SU-DHL-6 (cell line): Measurements from ENCODE around the gene TM2D3.

Experiments
- EZH2phosphoT487 ChIP-seq: fragments of 200-600 bp; sonication (generic), shearing (Covaris generic); conservative IDR thresholded peaks from 2 replicates; pipeline ENCODE4 v1.6.1; 2018; ENCODE audit warnings: mild to moderate bottlenecking, antibody characterized with exemption, low read length, moderate library complexity, mixed read lengths
- TF ChIP-seq, protein P1 (sequence below): fragments of 200-600 bp; sonication (generic); IDR thresholded peaks from one replicate; pipeline ENCODE4 v1.5.1; 2017; ENCODE audit warnings: antibody characterized with exemption, mild to moderate bottlenecking, low read length, moderate library complexity; ENCODE audit not compliant: insufficient read depth, poor library complexity, severe bottlenecking

DNA sequence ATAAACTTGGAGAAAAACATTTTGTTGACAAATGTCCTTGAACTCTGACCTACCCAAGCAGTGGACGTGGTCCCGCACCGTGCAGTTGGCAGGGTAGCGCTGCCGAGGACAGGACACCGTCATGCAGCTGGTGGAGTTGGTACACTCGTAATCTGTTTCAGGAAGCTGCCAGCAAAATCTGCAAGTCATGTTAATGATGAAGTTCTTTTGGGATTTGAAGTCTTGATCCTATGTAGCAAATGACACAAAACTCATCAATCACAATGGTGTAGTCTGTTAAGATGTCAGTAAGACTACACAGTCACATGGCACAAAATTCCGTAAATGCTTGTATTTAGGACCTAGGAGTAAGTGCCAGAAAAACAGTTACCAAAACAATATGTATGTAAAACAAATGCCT, 5.5 kb downstream of the TM2D3 start:
- TF ChIP-seq, protein P1, sequence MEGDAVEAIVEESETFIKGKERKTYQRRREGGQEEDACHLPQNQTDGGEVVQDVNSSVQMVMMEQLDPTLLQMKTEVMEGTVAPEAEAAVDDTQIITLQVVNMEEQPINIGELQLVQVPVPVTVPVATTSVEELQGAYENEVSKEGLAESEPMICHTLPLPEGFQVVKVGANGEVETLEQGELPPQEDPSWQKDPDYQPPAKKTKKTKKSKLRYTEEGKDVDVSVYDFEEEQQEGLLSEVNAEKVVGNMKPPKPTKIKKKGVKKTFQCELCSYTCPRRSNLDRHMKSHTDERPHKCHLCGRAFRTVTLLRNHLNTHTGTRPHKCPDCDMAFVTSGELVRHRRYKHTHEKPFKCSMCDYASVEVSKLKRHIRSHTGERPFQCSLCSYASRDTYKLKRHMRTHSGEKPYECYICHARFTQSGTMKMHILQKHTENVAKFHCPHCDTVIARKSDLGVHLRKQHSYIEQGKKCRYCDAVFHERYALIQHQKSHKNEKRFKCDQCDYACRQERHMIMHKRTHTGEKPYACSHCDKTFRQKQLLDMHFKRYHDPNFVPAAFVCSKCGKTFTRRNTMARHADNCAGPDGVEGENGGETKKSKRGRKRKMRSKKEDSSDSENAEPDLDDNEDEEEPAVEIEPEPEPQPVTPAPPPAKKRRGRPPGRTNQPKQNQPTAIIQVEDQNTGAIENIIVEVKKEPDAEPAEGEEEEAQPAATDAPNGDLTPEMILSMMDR = no peak
- TF ChIP-seq EZH2phosphoT487 = no peak
